Measurements from ENCODE around the gene CFAP100. TPM values are rescaled to one million over a fixed set of nuclear protein-coding genes. Genes with fewer than 3 reads are reported as not detected.

The CFAP100 gene
- total and polyA plus RNA-seq, 2 experiments from 2014 or later = not detected

DNA sequence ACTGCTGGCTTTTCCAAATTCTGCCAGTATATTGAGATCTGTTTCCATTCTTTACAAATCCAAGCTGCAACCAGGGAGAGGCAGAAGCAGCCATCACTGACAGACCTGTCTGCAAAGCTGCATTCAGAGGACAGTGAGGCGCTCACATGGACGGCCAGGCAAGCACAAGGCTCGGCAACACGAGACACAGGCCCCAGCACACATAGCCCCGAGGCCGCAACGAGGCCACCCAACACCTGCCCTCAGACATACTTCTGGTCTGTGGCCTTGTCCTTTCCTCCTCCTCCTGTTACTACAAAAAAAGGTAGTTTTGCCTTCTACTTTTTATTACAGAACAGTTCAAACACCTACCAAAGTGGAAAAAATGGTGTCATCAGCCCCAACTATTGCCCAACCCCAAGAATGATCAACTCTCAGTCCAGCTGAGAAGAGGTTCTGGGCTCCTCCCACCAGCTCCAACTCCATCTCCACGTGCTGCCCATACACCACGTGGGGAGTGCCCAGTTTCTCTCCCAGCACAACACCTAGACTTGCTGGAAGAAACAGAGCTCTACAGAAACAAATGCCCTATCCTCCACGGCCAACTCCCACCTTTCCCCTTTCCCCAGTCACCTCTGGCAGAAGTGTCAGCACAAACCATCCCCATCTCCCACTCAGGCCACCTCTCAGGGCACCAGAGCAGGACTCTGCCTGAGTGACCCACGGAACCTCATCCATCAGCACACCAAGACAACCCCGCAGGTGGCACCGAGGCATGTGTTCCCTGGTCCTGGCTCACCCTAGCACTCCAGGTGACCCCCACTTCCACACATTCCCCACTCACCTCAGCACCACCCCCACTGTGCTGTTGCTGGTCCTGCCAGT is 73.6 kb downstream of the CFAP100 start:
- Histone ChIP-seq H3K27me3 (no peaks in the 10 kb centered on the region), H4K20me1 (ENCODE audit: insufficient read depth, poor library complexity, severe bottlenecking) (peaks cover 72% of the 10 kb centered on the region), H3K36me3 (replicated peaks; ENCODE audit: insufficient read depth, low read depth) (no peaks in the 10 kb centered on the region), H3K4me2 (no peak overlapping the region), H3K4me1 (ENCODE audit: insufficient read depth) (peaks cover 20% of the 10 kb centered on the region), H3K27ac (no peak overlapping the region), H2AFZ (no peak overlapping the region), H3K4me3 (no peak overlapping the region), H3K9me2 (replicated peaks; ENCODE audit: insufficient read depth) (no peaks in the 10 kb centered on the region), H3K79me2 (peaks cover 73% of the 10 kb centered on the region), H3K9me3 (ENCODE audit: low read depth) (no peaks in the 10 kb centered on the region)
- TF ChIP-seq, protein P1, sequence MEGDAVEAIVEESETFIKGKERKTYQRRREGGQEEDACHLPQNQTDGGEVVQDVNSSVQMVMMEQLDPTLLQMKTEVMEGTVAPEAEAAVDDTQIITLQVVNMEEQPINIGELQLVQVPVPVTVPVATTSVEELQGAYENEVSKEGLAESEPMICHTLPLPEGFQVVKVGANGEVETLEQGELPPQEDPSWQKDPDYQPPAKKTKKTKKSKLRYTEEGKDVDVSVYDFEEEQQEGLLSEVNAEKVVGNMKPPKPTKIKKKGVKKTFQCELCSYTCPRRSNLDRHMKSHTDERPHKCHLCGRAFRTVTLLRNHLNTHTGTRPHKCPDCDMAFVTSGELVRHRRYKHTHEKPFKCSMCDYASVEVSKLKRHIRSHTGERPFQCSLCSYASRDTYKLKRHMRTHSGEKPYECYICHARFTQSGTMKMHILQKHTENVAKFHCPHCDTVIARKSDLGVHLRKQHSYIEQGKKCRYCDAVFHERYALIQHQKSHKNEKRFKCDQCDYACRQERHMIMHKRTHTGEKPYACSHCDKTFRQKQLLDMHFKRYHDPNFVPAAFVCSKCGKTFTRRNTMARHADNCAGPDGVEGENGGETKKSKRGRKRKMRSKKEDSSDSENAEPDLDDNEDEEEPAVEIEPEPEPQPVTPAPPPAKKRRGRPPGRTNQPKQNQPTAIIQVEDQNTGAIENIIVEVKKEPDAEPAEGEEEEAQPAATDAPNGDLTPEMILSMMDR (IDR thresholded peaks at IDR 0.05; ENCODE audit: poor library complexity) = no peak
- no peak for TF ChIP-seq EZH2phosphoT487 (IDR thresholded peaks at IDR 0.05; ENCODE audit: low read depth, severe bottlenecking, unreplicated experiment)
- no peak for TF ChIP-seq EZH2 (IDR thresholded peaks at IDR 0.05; ENCODE audit: borderline replicate concordance)
- WGBS (ENCODE audit: low lambda C conversion rate, missing lambda C conversion rate) = 91% methylated on average over 13 of the region's 13 CpGs
- peak; percentile 38 for DNase-seq (ENCODE audit: low spot score)

DNA sequence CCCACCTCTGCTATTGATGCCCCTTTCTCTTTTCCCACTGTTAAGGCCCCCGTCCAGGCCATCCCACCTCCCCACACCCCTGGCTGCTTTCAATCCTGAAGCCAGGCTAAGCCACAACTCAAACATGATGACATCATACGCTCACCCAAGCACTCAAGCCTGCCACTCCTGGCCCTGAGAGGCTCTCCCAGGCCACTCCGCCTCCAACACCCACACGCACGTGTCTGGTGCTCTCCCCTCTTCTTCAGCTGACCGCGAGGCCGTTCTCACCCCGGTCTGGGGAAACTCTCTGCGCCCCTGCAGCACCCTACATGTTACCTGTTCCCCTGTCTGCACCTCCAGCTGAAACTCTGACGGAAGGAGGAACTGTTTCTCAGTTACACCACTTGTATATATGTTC is 74.8 kb downstream of the CFAP100 start:
- Histone ChIP-seq H3K79me2 (peaks cover 74% of the 10 kb centered on the region), H3K36me3 (replicated peaks; ENCODE audit: insufficient read depth, low read depth) (no peaks in the 10 kb centered on the region), H4K20me1 (ENCODE audit: insufficient read depth, poor library complexity, severe bottlenecking) (peaks cover 82% of the 10 kb centered on the region)

DNA sequence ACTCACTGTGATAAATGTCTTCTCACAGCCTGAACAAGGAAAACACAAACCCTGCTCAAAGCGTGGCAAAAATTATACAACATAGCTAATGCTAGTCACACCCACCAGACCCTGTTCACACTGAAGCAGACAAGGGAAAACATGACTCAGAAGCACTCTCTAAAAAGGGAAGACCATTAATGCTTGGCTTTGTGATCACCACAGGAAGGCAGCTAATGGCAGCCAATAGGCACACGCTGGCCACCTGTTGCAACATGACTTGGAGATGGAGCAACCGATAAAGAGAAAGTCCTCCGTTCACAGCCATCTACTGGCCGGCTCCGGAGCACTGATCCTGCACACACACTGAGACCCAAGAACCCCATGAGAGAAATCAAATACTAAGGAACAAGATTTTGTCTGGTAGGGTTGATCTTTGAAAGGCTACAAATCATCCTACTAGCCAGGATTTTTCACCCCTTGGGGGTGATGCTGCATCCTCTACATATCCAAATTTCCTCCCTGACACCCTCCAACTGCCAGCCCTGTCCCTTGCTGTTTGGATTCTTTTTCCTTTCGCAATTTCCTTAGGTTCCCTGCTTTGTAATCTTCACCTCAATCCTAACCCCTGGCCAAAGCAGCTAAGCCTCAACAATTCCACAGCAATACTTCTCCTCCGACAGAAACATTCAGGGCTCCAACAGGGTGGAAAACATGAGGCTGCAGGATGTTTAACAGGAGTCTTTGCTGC is 77.7 kb downstream of the CFAP100 start:
- no peak overlapping the region for H2AFZ ChIP-seq
- H3K36me3 ChIP-seq (replicated peaks; ENCODE audit: insufficient read depth, low read depth) = no peaks in the 10 kb centered on the region
- TF ChIP-seq, protein P1 (IDR thresholded peaks at IDR 0.05; ENCODE audit: poor library complexity) = no peak
- TF ChIP-seq EZH2phosphoT487 (IDR thresholded peaks at IDR 0.05; ENCODE audit: low read depth, severe bottlenecking, unreplicated experiment) (no peak), EZH2 (IDR thresholded peaks at IDR 0.05; ENCODE audit: borderline replicate concordance) (no peak)
- H3K4me3 ChIP-seq = peak overlapping the region; percentile 6
- H3K27ac ChIP-seq = peak overlapping the region; percentile 97
- H3K79me2 ChIP-seq = peaks cover 71% of the 10 kb centered on the region
- WGBS (ENCODE audit: low lambda C conversion rate, missing lambda C conversion rate) = 57% methylated on average over 8 of the region's 8 CpGs
- peak overlapping the region; percentile 99 for H3K4me2 ChIP-seq
- no peaks in the 10 kb centered on the region for H3K9me3 ChIP-seq (ENCODE audit: low read depth)
- no peaks in the 10 kb centered on the region for H3K27me3 ChIP-seq
- H4K20me1 ChIP-seq (ENCODE audit: insufficient read depth, poor library complexity, severe bottlenecking) = peaks cover 72% of the 10 kb centered on the region
- no peaks in the 10 kb centered on the region for H3K9me2 ChIP-seq (replicated peaks; ENCODE audit: insufficient read depth)
- DNase-seq (ENCODE audit: low spot score) = peak; percentile 86
- H3K4me1 ChIP-seq (ENCODE audit: insufficient read depth) = peaks cover 27% of the 10 kb centered on the region

More for the DNA sequence above, 74.8 kb downstream of the CFAP100 start:
- no peaks in the 10 kb centered on the region for H3K9me3 ChIP-seq (ENCODE audit: low read depth)
- H3K27me3 ChIP-seq = no peaks in the 10 kb centered on the region
- H3K27ac ChIP-seq = no peak overlapping the region
- TF ChIP-seq EZH2 (IDR thresholded peaks at IDR 0.05; ENCODE audit: borderline replicate concordance) (no peak), EZH2phosphoT487 (IDR thresholded peaks at IDR 0.05; ENCODE audit: low read depth, severe bottlenecking, unreplicated experiment) (no peak)
- TF ChIP-seq, protein P1 (IDR thresholded peaks at IDR 0.05; ENCODE audit: poor library complexity) = no peak
- no peak overlapping the region for H3K4me2 ChIP-seq
- H3K4me3 ChIP-seq = no peak overlapping the region
- 96% methylated on average over 11 of the region's 11 CpGs for WGBS (ENCODE audit: low lambda C conversion rate, missing lambda C conversion rate)
- no peak for DNase-seq (ENCODE audit: low spot score)
- H2AFZ ChIP-seq = no peak overlapping the region
- no peaks in the 10 kb centered on the region for H3K9me2 ChIP-seq (replicated peaks; ENCODE audit: insufficient read depth)
- H3K4me1 ChIP-seq (ENCODE audit: insufficient read depth) = peaks cover 27% of the 10 kb centered on the region

Measured in hepatocyte (in vitro differentiated cells).